GM18511 (cell line): ENCODE measurements around the gene CCDC93.
"Not testable (repeated sequence)": the region's sequence is repeated elsewhere in the genome, so short reads cannot be mapped to it uniquely, and the experiment has no call there.

Source experiments
- ATAC-seq: cut with Tn5 transposase; IDR thresholded peaks from one replicate; pipeline ENCODE4 v1.9.1; 2021; ENCODE audit warnings: mild to moderate bottlenecking, moderate library complexity; ENCODE audit not compliant: unreplicated experiment

The CCDC93 gene

GRCh38 chr2:118046634-118047210 lies 32.9 kb upstream of the CCDC93 start:
- ATAC-seq = no peak

GRCh38 chr2:118045286-118045685 lies 31.4 kb upstream of the CCDC93 start:
- ATAC-seq = no peak

- no peak for ATAC-seq
Observed at GRCh38 chr2:118044854-118045253, 31.0 kb upstream of the CCDC93 start.

- no peak for ATAC-seq
Observed at GRCh38 chr2:118044103-118044716, 30.3 kb upstream of the CCDC93 start.

GRCh38 chr2:118040891-118041290 lies 27.0 kb upstream of the CCDC93 start:
- no peak for ATAC-seq

GRCh38 chr2:118032169-118033013 lies 18.5 kb upstream of the CCDC93 start:
- ATAC-seq = peak; percentile 94

- no peak for ATAC-seq
Observed at GRCh38 chr2:118031566-118031965, 17.7 kb upstream of the CCDC93 start.

GRCh38 chr2:118029025-118029424 lies 15.2 kb upstream of the CCDC93 start:
- no peak for ATAC-seq

- ATAC-seq = no peak
Observed at GRCh38 chr2:118021356-118021755, 7.5 kb upstream of the CCDC93 start.

GRCh38 chr2:118019821-118020220 lies 6.0 kb upstream of the CCDC93 start:
- no peak for ATAC-seq

- no peak for ATAC-seq
Observed at GRCh38 chr2:118016911-118017310, 3.0 kb upstream of the CCDC93 start.

GRCh38 chr2:118015761-118016160 lies 1.9 kb upstream of the CCDC93 start:
- not testable (repeated sequence) for ATAC-seq

- ATAC-seq = no peak
Observed at GRCh38 chr2:118014492-118014824, 588 bp upstream of the CCDC93 start.

- ATAC-seq = peak; percentile 38
Observed at GRCh38 chr2:118013221-118013723, 598 bp downstream of the CCDC93 start.

GRCh38 chr2:118012778-118013177 lies 1.1 kb downstream of the CCDC93 start:
- ATAC-seq = no peak

- ATAC-seq = no peak
Observed at GRCh38 chr2:118010473-118010872, 3.4 kb downstream of the CCDC93 start.

GRCh38 chr2:118006861-118007260 lies 7.0 kb downstream of the CCDC93 start:
- no peak for ATAC-seq

- no peak for ATAC-seq
Observed at GRCh38 chr2:118006326-118006725, 7.5 kb downstream of the CCDC93 start.

GRCh38 chr2:118003396-118003824 lies 10.5 kb downstream of the CCDC93 start:
- ATAC-seq = peak; percentile 100

- no peak for ATAC-seq
Observed at GRCh38 chr2:118000041-118000440, 13.8 kb downstream of the CCDC93 start.

GRCh38 chr2:117997872-117998454 lies 15.9 kb downstream of the CCDC93 start:
- ATAC-seq = no peak

GRCh38 chr2:117996525-117996924 lies 17.3 kb downstream of the CCDC93 start:
- no peak for ATAC-seq
